Uterus (tissue), 4 donors: ENCODE data around the gene CDH13. TPM values are rescaled to one million over a fixed set of nuclear protein-coding genes. Genes with fewer than 3 reads are reported as not detected.

Experiments used
- DNase-seq, 2 donors: peaks; one replicate each; pipeline ENCODE4 v3.0.0-alpha.2; 2019 to 2020
- H3K27ac ChIP-seq, 2 donors: fragments of 200-600 bp; sonication (generic); 1 replicate in 1 of 2; 2 replicates in 1 of 2; pipeline ENCODE4 v1.5.1; 2016 to 2018
- H3K27me3 ChIP-seq, 2 donors: fragments of 200-600 bp; sonication (generic); one replicate each; pipeline ENCODE4 v1.5.1; 2018 to 2019; ENCODE audit warnings: control low read depth in 1 of 2
- H3K36me3 ChIP-seq, 2 donors: fragments of 200-600 bp; sonication (generic); one replicate each; pipeline ENCODE4 v1.5.1; 2019; ENCODE audit warnings: control low read depth in 1 of 2
- H3K4me1 ChIP-seq, 2 donors: fragments of 200-600 bp; sonication (generic); one replicate each; pipeline ENCODE4 v1.5.1; 2018 to 2019; ENCODE audit warnings: control low read depth in 1 of 2
- H3K4me3 ChIP-seq, 2 donors: fragments of 200-600 bp; sonication (generic); 1 replicate in 1 of 2; 2 replicates in 1 of 2; pipeline ENCODE4 v1.5.1; 2018 to 2019; ENCODE audit warnings: mild to moderate bottlenecking in 1 of 2
- H3K9me3 ChIP-seq, 2 donors: fragments of 200-600 bp; sonication (generic); one replicate each; pipeline ENCODE4 v1.5.1; 2019; ENCODE audit warnings: control low read depth in 1 of 2
- POLR2A ChIP-seq, 2 donors: fragments of 450-650 bp; IDR thresholded peaks; one replicate each; pipeline ENCODE4 v1.6.1; 2016; ENCODE audit warnings: antibody characterized with exemption in 2 of 2, mild to moderate bottlenecking in 1 of 2, moderate library complexity in 1 of 2
- intact Hi-C: fragments of 100-400 bp; cut with DNase I; formaldehyde crosslinking; loops from one replicate; pipeline ENCODE4 v1.15.1; 2023; ENCODE audit warnings: low total_unique reads
- total RNA-seq, 4 donors: library from RNA; depleted of rRNA in 3 of 4; stranded (reverse); fragments of >200 nt in 3 of 4; gene quantifications; one replicate each; pipeline versions ENCODE4 v1.1.0 to v1.2.4, GENCODE V29; 2014 to 2023
- TF ChIP-seq, protein P1 (sequence below), 4 experiments: fragments of 200-600 bp in 2 of 4; fragments of 450-650 bp in 2 of 4; sonication (generic) in 2 of 4; IDR thresholded peaks; one replicate each; pipeline ENCODE4 v1.5.1; 2016 to 2019; ENCODE audit warnings: antibody characterized with exemption in 4 of 4, mild to moderate bottlenecking in 2 of 4, moderate library complexity in 1 of 4
- donor health status: DM: yes; HTN: yes; CAD: no.

Gene CDH13
- total RNA-seq, 4 donors from 2014 or later: 49.1 to 99.4 (median 82.7) TPM

DNA sequence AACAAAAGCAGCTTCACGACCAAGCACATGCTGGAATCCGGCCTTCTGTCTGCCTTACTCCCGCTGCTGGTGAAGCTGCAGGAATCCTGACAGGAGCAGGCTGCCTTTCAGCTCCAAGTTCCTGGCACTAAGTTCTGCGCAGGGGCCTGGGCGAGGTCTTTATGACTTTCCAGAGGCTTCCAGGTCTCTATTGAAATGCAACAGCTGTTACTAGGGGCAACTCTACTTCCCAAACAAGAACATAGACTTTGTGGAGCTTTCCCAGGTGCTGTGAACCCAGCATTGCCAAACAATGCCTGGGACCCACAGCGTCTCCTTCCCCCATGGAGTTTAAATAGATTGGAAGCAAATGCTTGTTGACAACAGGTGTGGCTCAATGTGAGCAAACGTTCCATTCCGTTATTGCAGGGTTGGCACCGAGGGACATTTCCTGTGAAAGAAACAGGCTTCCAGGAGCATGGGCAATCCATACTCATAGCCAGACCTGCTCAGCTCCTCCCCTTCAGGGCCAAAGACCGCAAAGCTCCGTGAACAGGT, 156.0 kb downstream of the CDH13 start:
- DNase-seq: peak; percentile 29 to 35
- no peaks in the 10 kb centered on the region for H3K27me3 ChIP-seq
- H3K36me3 ChIP-seq: no peaks in the 10 kb centered on the region
- no peaks in the 10 kb centered on the region for H3K9me3 ChIP-seq
- peak overlapping the region in 1 of 2 donors; percentile 63 for H3K27ac ChIP-seq
- no peak overlapping the region for H3K4me3 ChIP-seq
- no peaks in the 10 kb centered on the region for H3K4me1 ChIP-seq
- intact Hi-C loops: no loop called here
- TF ChIP-seq, protein P1, sequence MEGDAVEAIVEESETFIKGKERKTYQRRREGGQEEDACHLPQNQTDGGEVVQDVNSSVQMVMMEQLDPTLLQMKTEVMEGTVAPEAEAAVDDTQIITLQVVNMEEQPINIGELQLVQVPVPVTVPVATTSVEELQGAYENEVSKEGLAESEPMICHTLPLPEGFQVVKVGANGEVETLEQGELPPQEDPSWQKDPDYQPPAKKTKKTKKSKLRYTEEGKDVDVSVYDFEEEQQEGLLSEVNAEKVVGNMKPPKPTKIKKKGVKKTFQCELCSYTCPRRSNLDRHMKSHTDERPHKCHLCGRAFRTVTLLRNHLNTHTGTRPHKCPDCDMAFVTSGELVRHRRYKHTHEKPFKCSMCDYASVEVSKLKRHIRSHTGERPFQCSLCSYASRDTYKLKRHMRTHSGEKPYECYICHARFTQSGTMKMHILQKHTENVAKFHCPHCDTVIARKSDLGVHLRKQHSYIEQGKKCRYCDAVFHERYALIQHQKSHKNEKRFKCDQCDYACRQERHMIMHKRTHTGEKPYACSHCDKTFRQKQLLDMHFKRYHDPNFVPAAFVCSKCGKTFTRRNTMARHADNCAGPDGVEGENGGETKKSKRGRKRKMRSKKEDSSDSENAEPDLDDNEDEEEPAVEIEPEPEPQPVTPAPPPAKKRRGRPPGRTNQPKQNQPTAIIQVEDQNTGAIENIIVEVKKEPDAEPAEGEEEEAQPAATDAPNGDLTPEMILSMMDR (IDR thresholded peaks at IDR 0.05): no peak
- TF ChIP-seq POLR2A (IDR thresholded peaks at IDR 0.05): no peak

DNA sequence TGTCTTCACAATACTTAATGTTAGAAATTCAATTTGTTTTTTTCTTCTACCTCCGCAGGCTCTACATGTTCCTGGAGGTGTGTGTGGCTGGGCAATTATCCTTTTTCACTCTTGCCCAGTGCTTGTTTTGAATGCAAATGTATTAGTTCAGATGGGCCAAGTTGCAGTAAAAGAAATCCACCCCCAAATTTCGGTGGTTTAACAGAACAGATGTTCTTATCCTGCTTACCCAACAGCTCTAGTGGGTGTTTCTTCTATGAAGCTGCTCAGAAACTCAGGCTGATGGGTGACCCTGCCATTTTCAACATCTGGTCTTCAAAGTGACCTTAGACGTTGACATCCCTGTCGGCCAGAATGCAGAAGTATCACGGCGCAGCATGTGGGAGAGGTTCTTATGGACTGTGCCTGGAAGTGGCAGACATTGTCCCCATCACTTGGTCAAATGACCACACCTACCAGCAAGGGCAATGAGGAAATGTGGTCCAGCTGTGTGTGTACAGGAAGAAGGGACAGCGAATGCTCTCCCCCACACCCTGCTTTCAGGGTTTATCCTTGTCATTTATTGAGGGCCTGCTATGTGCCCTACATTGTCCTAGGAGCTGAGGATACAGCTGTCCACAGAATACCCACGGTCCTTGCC, 157.3 kb downstream of the CDH13 start:
- no peak for TF ChIP-seq POLR2A (IDR thresholded peaks at IDR 0.05)
- TF ChIP-seq, protein P1 (IDR thresholded peaks at IDR 0.05): no peak
- Histone ChIP-seq H3K4me1 (no peaks in the 10 kb centered on the region), H3K27ac (no peak overlapping the region), H3K36me3 (no peaks in the 10 kb centered on the region), H3K4me3 (no peak overlapping the region), H3K9me3 (no peaks in the 10 kb centered on the region), H3K27me3 (no peaks in the 10 kb centered on the region)
- intact Hi-C loops: no loop called here
- no peak for DNase-seq

DNA sequence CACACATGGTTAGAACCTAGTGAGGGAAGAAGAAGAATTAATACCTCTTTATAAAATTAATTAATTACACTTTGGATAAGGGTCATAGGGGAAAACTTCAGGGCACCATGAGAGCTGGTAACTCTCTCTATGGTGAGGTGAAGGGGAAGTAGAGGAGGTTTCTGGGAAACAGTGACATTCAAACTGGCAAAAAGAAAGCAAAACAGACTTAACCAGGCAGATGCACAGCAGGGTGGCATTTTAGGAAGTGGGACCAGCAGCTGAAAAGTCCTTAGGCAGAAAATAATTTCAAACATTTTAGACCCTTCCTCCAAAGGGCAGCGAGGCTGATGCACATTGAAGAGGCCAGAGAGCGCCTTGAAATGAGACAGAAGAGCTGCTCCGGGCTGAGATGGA, 157.8 kb downstream of the CDH13 start:
- Histone ChIP-seq H3K36me3 (no peaks in the 10 kb centered on the region), H3K4me1 (no peaks in the 10 kb centered on the region), H3K27me3 (no peaks in the 10 kb centered on the region), H3K9me3 (no peaks in the 10 kb centered on the region), H3K4me3 (no peak overlapping the region), H3K27ac (no peak overlapping the region)
- no peak for TF ChIP-seq POLR2A (IDR thresholded peaks at IDR 0.05)
- TF ChIP-seq, protein P1 (IDR thresholded peaks at IDR 0.05): no peak
- no peak for DNase-seq
- intact Hi-C loops: no loop called here

DNA sequence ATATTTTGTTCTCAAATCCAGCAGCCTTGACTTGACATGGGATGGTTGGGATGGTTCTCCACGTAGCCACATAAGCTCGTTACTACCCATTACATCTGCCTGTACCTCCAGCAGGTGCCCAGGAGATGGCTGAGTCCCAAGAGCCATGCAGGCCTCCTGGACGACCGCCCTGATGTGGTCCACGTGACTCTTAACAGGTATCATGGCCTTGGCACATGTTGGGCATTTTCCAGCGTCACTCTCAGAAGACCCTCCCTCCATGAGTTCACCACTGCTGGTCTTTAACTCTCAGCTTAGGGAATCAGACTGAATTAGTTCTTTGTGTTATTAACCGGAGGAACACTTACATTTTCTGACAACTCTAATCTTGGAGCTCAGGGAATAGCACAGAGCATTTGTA, 161.5 kb downstream of the CDH13 start:
- H3K27ac ChIP-seq: no peak overlapping the region
- intact Hi-C loops: no loop called here
- no peak for DNase-seq
- H3K27me3 ChIP-seq: no peaks in the 10 kb centered on the region
- TF ChIP-seq POLR2A (IDR thresholded peaks at IDR 0.05): no peak
- TF ChIP-seq, protein P1 (IDR thresholded peaks at IDR 0.05): no peak
- H3K4me3 ChIP-seq: no peak overlapping the region
- H3K36me3 ChIP-seq: no peaks in the 10 kb centered on the region
- H3K9me3 ChIP-seq: no peaks in the 10 kb centered on the region
- no peaks in the 10 kb centered on the region for H3K4me1 ChIP-seq

DNA sequence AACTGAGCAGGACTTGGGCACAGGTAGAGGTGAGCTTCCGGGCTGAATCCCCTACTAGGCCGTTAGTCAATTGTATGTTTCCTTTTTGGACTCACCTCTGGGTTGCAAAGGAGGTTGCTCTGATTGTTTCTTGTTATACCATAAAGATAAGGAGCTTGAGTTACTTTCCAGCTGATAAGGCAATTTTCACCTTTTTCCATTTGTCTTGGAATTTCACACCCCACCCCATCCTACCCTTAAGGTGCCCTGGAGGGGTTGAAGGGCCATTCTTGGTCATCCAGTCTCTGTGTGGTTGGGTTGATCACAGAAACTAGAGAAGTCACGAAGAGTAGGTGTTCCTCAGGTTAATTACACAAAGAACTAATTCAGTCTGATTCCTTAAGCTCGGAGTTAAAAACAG, 162.2 kb downstream of the CDH13 start:
- Histone ChIP-seq H3K36me3 (no peaks in the 10 kb centered on the region), H3K27ac (no peak overlapping the region), H3K4me1 (no peaks in the 10 kb centered on the region), H3K27me3 (no peaks in the 10 kb centered on the region), H3K4me3 (no peak overlapping the region), H3K9me3 (no peaks in the 10 kb centered on the region)
- TF ChIP-seq, protein P1 (IDR thresholded peaks at IDR 0.05): no peak
- TF ChIP-seq POLR2A (IDR thresholded peaks at IDR 0.05): no peak
- DNase-seq: no peak
- intact Hi-C loops: no loop called here
